Stimulated activated CD8-positive, alpha-beta memory T cell treated with anti-CD3 and anti-CD28 coated beads, Interleukin-15, amount 100 ng/mL, for 48 hours (primary cell): Measurements from ENCODE around the gene AHDC1.
A peak's percentile ranks its signal among the peaks of the same experiment; 100 is the strongest.
"Not testable (repeated sequence)": the region's sequence is repeated elsewhere in the genome, so short reads cannot be mapped to it uniquely, and the experiment has no call there.

Source experiments
- DNase-seq, 2 donors: peaks; one replicate each; pipeline ENCODE4 v3.0.0-alpha.2; 2020; ENCODE audit warnings: low read depth in 2 of 2

Gene AHDC1

DNA sequence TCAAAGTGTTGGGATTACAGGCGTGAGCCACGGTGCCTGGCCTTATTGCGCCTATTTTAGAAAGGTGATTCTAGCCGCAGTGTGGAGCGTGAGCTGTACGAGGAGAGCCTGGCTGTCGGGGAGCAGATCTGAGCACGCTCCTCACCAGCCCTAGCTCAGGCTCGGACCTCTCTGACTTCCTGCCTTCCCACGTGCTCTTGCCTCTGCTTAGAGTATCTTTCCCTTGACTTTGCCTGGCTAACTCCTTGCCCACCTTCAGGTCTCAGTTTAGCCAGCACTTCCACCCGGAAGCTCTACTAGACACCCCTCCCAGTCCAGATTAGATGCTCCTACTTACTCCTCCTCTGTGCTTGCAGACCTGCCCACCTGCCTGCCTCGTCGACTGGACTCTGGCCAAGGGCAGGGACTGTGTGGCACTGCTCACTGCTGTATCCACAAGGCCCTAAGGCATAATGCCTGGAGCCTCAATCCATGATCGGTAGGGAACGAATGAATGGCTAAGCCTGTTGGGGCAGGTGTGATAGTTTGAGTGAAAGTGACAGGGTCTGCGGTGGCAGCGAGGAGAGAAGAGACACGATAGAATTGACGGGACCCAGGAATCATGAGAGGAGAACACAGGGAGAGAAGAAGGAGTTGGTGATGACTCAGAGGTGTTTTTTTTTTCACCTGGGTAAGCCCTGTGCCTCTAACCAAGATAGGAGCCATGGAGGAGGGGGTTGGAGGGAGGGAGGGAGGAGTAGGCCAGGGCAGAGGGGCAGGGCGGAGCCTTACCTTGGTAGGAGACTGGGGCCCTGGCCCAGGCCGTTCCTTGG lies 85.8 kb downstream of the AHDC1 start:
- DNase-seq, result no peak

DNA sequence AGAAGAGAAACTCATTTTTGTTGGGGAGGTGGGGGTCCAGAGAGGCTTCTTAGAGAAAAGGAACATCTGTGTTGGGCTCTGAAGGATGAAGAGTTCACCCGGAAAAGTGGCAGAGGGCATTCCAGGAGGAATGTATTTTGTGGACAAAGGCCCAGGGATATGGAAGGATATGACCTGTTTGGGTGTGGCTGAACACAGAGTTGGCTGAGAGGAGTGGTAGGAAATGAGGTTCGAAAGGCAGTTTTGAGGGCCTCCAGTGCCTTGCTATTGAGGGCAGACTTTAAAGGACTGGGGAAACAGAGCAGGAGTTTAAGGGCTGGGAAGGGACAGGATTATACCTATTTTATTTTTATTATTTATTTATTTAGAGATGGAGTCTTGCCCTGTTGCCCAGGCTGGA lies 86.6 kb downstream of the AHDC1 start:
- DNase-seq, result no peak

DNA sequence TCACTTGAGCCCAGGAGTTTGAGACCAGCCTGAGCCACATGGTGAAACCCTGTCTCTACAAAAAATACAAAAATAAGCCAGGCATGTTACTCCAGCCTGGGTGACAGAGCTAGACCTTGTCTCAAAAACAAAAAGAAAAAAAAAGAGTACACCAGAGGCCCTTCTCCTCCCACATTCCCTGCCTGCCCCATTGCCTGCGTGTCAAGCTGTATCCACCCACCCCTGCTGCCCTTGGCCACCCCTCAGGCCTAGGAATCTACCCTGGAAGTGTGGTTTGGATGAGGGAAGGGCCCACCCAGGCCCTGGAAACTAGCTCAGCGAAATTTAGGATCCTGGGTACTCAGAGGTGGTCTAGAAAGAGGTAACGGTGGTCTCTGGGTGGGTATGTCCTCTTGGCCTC lies 88.3 kb downstream of the AHDC1 start:
- DNase-seq, result no peak

DNA sequence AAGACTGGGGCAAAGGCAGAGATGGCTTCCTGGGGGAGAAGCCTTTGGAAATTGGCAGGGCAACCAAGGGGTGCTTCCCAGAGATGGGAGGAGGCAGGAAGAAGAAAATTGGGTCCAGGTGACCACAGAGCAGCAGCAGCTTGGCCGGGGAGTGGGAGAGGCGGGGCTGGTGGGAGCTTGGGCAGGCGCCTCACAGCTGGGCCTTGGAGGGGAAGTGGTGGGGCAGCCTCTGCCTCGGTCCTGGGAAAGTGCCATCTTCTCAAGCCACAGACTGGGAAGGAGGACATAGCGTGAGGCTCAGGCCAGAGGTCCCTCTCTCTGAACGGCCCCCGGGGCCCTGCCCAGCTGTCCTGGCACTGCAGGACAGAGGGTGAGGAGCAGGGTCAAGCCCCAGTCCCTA lies 90.0 kb downstream of the AHDC1 start:
- DNase-seq, result no peak

DNA sequence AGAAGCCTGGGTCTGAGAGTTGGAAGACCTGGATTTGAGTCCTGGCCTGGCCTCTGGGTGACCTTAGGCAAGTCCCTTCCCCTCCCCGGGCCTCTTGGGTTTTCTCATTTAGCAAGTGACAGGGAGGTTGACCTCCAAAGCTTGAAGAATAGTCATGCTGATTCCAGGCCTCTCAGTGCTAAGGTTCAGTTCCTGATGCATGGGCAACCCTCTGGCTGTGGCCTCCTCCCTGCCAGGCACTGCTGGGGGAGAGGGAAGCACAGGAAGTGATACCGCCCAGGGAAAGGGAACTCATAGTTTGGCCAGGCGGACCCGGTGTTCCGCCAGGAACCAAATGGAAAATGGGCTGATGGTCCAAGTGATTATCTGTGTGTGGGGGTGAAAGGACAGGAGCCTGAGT lies 90.4 kb downstream of the AHDC1 start:
- no peak for DNase-seq

DNA sequence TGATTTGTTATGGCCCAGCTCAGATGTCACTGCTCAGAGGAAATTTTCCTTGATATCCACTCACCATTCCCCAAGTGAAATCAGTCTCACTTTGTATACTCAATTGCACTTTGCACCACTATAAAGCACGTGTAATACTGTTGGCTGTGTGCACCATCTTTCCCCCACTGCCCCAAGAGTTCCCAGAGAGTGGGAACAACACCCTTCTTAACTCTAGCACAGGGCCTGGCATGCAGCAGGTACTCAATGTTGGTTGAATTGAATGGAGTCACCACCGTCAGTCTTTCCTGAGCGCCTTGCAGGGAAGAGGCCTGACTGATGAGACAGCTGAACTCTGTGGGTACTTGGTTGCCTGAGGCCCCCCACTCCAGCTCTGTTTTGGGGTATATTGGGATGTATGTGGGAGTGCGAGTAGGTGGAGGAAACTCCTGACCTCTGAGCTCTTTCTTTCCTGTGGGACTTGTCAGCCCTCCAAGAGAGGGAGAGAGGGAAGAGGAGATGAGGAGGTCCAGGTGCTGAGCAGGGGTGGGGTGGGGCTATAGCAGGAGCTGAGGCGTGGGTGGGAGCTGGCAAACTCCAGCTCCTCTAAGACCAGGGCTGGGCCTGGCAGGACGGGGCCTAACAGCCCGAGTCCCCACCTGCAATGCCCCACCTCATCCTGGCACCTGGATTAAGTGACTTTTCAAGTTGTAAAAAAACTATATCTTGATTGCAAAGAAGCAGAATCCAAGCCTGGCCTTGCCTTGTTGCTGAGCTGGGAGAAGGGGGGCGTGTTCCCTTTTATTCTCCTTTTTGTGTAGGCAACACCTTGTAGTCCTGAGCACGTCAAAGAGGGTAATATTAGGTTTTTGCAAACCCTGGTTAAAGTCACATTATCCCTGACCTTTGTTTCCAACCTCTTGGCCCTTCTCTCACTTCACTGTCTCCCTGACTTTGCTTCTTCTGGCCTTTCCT lies 94.5 kb downstream of the AHDC1 start:
- DNase-seq, result no peak

DNA sequence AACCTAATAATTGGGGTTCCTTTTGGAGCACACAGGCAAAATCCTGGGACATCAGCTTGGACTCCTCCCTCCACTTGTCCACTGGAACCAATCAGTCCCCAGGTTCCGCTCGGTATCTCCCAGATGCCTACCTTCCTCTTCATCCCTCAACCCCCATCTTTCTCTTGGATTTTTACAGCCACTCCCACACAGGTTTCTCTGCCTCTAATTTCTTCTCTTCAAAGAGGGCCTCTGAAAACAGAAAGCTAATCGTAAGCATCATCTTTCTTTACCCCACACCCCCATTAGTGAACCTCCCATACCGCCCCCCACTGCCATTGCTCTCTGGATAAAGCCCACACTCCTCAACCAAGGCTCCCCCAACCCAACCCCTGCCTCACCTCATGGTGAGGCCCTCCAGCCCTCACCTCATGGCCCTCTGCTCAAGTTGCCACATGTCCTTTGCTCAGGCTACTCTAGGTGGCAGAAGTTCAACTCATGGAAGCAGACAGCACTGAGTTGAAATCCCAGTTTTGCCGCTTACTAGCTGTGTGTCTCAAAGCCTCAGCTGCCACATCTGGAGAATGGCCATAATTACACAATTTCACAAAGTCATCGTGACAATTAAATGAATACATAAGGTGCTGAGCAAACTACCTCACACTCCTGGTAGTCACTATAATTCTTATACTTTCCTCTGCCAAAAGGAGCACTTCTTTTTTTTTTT lies 95.8 kb downstream of the AHDC1 start:
- DNase-seq, result no peak

DNA sequence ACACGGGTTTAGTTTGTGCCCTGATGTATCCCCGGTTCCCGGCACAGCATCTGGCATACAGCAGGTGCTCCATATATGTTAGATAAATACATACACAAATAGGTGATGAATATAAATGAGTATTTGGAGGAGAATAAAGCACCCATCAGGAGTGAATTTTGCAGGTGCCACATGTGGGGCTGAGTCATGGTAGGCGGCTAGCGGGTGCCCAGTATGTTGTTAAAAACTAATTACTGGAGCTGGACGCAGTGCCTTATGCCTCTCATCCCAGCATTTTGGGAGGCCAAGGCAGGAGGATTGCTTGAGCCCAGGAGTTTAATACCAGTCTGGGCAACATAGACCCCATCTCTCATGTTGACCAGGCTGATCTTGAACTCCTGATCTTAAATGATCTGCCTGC lies 97.2 kb downstream of the AHDC1 start:
- DNase-seq, result no peak

DNA sequence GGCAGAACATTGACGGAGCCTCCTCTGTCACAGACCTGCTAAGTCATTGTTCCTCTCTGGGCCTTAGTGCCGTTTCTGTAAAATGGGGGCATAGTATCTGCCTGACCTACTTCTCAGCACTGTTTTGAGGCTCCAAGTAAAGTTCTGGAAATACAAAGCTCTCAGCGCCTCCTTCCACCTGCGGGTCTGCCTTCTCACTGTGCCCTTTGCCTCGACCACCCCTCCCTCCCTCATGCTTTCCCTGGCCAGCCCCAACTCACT lies 98.6 kb downstream of the AHDC1 start:
- no peak for DNase-seq

DNA sequence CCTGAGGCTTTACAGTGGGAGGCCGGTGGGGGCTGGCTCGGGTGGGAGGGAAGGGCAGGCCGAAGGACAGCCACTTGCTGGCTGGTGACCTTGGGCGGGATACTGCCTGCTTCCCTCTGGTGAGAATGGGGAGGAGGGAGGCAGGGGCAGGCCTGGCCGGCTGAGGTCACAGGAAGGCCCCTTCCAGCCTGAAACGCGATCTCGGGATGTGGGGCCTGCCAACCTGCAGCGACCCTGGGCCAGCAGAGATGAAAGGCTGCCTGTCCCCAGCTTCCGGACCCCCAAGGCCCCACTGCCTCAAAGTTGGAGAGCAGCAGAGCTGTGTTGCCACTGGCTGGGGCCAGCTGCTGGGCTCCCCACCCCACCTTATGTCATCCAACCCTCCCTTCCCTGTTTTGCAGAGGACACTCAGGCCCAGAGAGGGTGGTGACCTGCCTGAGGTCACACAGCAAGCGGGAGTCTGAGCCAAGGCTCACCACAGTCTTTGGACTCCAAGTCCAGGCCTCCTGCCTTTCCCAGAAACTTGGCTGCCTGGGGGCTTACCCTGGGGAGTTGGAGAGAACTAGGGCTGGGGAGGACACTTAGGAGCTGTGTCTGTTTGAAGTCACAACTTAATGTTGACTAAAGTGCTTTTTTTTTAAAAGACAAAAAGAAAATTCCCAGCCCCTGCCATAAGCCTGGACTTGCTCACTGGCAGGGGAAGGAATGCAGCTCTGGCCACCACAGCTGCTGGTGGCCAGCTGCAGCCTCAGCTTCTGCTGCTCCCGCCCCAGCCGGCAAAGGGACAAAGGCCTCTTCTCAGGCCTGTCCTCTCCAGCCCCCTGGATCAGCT lies 99.1 kb downstream of the AHDC1 start:
- no peak for DNase-seq

DNA sequence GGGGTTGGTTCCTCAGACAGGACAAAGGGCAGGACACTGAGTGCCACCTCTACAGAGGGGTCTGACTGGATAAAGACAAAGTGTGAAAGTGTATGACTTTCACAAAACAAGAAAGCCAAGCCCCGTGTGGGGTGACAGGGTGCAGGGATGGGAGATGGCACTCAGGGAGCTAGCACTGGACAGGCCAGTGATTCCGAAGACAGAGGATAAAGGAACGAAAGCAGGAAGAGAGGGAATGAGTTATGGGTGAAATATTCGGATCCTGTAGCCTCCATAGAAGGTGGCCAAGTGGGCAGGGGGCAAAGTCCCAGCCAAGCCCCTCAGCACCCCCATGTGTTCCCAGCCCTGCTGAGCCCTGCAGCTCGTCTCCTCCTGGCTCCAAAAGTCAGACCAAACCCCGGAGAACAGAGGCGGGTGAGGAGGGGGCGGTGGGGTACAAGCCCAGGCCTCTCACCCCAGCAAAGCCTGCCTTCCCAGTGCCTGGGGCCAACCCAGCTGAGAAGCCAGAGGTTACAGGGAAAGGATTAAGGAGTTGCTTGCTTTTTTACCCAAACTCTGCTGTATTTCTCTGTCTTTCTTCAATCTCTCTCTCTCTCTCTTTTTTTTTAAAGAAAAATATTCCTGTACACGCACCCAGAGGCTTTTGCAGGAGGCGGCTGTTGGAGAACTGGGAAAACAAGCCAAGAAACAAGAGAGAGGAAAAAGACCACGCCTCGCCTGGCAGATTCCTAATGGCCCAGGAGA lies 99.9 kb downstream of the AHDC1 start:
- no peak for DNase-seq

DNA sequence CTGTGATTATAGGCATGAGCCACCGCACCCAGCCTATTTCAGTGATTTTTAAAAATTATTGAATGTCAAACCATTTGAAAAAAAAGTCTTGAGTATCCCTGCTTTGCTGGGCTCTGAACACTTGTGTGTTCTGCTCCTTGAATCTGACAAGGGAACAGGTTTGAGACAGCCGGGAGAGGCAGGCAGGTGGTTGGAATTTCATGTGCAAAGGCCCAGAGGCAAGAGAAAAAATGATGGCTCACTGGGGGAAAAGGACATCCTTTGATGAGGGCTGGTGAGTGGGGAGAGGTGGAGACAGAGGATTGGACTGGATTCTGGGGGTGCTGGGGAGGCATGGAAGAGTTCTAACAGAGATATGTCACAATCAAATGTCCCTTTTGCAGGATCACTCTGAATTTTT lies 100.9 kb downstream of the AHDC1 start:
- DNase-seq, result no peak

DNA sequence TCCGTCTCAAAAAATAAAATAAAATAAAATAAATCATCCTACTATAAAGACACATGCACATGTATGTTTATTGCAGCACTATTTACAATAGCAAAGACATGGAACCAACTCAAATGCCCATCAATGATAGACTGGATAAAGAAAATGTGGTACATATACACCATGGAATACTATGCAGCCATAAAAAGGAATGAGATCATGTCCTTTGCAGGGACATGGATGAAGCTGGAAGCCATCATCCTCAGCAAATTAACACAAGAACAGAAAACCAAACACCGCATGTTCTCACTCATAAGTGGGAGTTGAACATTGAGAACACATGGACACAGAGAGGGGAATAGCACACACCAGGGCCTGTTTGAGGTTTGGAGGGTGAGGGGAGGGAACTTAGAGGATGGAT lies 102.8 kb downstream of the AHDC1 start:
- not testable (repeated sequence) for DNase-seq

DNA sequence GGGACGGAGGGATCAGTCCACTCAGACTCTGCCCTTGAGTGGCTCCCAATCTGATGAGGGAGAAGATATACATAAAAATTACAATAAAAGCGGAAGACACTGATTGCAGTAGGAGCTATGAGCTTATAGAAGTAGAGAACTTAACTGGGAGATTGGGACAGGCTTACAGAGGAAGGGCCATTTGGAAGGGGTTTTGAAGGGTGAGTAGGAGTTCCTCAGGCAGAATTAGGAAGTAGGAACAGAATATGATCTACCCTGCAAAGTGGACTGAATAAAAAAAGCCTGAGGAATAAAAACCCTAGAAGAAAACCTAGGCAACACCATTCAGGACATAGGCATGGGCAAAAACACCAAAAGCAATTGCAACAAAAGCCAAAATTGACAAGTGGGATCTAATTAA lies 104.8 kb downstream of the AHDC1 start:
- no peak for DNase-seq

DNA sequence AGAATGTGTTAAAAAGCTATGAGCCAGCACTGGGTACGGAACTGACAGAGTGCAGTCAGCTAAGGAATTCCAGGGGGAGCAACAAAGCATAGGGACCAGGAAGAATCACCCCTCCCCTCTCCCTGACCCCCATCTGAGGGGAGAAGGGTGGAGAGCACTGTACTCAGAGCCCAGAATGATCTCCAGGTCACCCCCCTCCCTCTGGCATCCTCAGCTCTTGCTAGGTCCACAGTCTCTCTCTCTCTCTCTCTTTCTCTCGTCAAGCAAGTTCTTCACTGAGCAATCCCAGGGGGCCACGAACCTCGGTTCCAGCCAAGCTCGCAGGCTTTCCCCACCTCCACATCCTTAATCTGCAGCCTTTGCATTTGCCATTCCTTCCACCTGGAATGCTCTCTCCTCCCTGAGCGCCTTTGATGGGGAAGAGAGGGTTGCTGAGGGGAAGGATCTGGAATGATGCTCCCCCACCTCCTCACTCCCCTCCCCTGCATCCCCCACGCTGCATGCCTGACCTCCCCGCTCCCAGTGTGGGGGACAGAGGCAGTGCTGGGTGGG lies 107.3 kb downstream of the AHDC1 start:
- no peak for DNase-seq

DNA sequence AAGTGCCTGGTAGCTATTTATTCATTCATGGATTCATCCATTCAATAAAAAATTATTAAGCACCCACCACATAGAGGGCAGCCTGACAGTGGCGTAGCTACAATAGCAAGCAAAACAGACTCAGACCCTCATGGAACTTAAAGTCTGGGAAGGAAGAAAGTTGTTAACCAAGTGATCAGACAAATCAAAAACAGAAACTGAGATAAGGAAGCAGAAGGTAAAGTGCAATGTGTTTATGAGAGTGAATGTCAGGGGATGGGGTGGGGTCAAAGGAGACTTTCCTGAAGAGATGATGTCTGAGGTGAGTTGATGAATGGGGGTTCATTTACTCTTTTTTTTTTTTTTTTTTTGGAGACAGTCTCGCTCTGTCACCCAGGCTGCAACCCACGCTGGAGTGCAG lies 111.1 kb downstream of the AHDC1 start:
- no peak for DNase-seq

DNA sequence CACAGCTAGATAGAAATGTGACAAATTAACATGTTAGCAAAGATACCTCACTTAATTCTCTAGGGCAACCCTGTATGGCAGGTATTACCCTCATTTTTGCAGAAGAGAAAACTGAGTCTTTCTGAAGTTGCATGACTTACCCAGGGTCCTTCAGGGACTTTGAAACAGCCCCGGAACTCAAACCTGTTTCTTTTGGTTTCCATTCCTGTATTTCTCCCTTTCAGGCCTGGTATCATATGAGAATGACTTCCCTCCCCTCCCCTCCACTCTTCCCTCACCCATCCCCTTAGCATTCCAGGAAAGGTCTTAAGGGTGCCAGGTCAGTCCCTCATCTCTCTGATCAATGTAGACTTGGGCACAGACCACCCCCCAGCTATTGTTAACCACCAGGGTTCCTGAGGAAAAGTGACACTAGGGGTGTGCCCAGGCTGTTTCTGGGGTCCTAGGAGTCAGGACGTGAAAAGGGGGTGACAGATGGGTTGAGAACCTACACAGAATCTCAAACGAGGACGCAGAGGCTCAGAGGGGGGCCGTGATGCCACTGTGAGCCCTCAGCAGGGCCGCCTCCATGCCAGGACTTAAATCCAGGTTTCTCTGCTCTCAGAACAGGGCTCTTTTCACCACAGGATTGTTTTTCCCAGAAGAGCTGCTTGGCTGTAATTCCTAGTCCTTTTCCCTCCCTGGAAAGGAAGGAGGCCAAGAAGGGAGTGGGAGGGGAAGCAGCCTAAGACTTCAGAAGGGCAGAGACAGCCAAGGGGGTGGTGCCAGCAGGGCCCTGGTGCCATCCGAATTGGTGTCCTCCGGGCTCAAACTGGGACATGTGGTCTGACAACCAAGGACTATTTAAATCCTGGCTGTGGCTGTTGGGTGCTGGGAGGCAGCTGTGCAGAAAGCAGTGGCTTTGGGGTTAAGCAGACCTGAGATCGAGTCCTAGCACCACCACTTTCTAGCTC lies 111.9 kb downstream of the AHDC1 start:
- no peak for DNase-seq

DNA sequence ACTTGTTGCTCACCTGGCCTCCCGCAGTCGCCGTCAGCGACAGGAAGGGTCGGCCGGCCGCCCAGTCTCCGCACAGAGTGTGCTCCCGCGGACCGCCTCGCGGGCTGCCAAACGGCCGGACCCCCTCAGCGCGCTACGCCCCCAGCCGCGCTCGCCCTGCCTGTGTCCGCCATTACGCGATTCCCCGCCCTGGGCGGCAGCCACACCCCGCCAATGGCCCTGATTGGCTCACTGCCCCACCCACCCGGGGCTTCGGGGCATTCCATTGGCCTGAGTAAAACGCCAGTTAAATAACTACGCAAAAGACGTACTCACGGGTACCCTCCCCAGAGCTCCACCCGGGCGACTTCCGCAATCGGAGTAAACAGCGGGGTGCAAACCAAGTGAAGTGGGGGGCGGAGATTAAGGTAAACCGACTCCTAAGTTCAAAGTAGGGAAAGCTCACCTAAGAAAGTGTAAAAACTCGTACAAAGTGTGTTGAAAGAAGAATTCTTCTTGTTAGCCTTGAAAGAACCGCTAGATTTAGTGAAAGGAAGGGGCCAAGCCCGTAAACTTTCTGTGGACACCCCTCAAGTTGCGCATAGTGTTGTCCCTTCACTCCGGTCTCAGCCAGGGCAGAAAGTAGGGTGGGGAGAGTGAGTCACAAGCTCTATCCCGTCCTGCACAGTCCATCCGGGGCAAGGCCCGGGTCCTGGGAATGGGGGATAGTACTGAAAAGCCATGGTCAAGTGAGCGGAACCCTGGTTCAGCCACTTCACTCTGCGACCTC lies 113.8 kb downstream of the AHDC1 start, which contains the start of gene WASF2:
WASF2 (minus strand) TSS at position 195 of the 769 bp plus-strand sequence. CDS start 61,277 bp downstream, outside the sequence.
- DNase-seq, result peak; percentile 96 to 97
